ENCODE measurements around the gene CPED1.

CPED1 gene

DNA sequence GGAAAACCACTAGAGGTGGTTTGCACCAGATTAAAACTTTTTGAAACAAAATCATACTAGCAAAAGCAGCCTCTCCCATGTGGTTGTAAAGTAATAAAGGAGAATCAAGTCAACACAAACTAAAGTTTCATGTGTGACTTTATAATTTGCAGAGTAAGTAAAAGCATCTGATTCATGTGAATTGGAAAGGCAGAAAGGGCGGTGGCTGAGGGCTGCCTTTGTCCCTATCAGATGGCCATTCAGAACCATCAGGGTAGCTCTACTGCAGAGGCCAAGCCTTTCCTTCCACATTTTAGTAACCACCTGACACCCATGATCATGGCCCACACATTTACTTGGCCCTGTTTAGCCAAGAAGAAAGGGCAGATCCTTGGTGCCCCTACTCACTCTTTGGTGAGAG, 356.0 kb downstream of the CPED1 start:
- H3K9ac ChIP-seq (ENCODE audit: insufficient read length) = no peak overlapping the region

More for the DNA sequence above, 356.0 kb downstream of the CPED1 start:
- DNase-seq (ENCODE audit: low read depth, low spot score) = no peak
- Histone ChIP-seq H3K4me3 (no peak overlapping the region), H3K27ac (no peak overlapping the region), H3K36me3 (ENCODE audit: insufficient read depth, low read length) (0 out of 2 replicates have a peak, but pooled peaks cover 3% of the 10 kb centered on the region), H3K9me3 (ENCODE audit: low read depth, low read length) (no peaks in the 10 kb centered on the region)
- TF ChIP-seq FOXP2 (optimal IDR thresholded peaks at IDR 0.05; ENCODE audit: control extremely low read depth, extremely low read length, insufficient read depth) = no peak
- no peak for TF ChIP-seq EZH2 (IDR thresholded peaks at IDR 0.05)
- TF ChIP-seq POLR2AphosphoS5 (IDR thresholded peaks at IDR 0.05; ENCODE audit: borderline replicate concordance, low read depth, low read length) = no peak
